Measurements from ENCODE around the gene SERPINA7. TPM values are rescaled to one million over a fixed set of nuclear protein-coding genes. Genes with fewer than 3 reads are reported as not detected.
"Not testable (repeated sequence)": the region's sequence is repeated elsewhere in the genome, so short reads cannot be mapped to it uniquely, and the experiment has no call there.

The SERPINA7 gene
- not detected for total RNA-seq

GRCh38 chrX:106038625-106039024 lies at the start of gene SERPINA7:
Gene SERPINA7, minus strand, starts transcription at chrX:106038727. Its CDS starts 1,669 bp downstream, at chrX:106037058.
- no peak for DNase-seq

- no peak for DNase-seq
Measured at GRCh38 chrX:106069048-106069447, 30.5 kb upstream of the SERPINA7 start.

DNA sequence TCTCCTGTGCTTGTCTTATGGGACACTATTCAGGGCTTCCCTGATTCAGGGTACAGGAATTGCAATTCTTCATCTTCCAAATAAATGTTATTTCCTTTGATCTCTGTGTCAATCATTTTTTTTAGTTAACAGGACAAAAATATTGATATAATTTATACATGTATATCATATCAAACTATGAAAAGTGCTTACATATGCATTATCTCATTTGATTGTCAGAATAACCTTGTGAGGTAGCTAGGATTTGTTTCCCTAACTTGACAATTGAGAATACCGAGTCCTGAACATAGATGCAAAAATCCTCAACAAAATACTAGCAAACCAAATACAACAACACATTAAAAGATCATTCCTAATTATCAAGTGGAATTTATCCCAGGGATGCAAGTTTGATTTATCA lies 11.5 kb upstream of the SERPINA7 start:
- DNase-seq: no peak

DNA sequence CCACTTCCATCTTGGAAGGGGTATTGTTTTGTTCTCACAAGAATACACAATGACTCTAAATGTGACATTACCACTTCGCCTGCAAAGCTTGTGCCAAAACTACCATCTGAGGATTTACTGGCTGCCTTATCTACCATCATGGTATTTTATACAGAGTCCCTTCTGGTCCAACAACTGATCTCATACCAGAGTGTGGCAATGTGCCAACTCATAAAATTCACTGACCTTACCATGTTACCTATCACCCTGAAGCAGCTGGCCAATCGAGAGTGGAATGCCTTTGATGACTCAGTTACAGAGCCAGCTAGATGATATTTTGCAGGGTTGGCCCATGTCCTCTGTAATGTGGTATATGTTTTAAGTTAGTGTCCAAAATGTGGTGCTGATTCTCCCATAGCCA lies 3.8 kb upstream of the SERPINA7 start:
- no peak for DNase-seq

GRCh38 chrX:106040861-106041260 lies 2.3 kb upstream of the SERPINA7 start:
- DNase-seq: no peak

GRCh38 chrX:106039920-106040319 lies 1.4 kb upstream of the SERPINA7 start:
- no peak for DNase-seq

GRCh38 chrX:106037835-106038473 lies 573 bp downstream of the SERPINA7 start:
- no peak for DNase-seq

DNA sequence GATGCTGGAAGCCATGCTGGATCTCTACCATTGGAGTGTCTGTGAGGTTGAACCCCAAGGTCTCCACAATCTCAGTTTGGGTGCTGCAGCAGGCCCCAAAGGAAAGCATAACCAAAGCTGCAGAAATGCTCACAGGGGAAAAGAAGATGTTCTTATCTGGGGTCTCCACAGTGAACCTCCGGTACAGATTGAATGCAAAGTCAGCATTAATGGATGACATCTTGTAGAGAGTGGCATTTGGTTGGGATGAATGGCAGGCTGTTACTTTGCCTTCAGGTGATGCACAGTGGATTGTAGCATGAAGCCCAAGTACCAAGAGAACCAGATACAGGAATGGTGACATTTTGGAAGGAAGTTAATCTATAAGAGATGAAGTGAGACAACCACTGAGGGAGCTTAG lies 1.8 kb downstream of the SERPINA7 start:
- no peak for DNase-seq

DNA sequence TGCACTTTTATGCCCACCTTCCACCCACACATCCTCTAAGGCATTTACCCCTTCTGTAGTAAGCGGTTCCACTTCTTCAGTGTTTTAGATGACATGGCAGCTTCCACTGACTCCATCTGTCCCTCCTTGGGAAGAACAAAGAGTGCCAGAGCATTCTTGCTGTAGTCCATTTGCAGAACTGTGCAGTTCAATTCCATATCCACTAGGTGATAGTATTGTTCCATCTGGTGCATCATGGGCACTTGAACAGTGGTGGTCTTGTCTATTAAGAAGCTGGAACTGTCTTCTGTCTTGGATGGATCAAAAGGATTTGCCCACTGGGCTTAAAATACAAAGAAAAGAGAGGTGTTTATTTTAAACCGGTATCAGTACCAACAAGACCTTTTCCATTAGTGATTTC lies 3.5 kb downstream of the SERPINA7 start:
- no peak for DNase-seq

DNA sequence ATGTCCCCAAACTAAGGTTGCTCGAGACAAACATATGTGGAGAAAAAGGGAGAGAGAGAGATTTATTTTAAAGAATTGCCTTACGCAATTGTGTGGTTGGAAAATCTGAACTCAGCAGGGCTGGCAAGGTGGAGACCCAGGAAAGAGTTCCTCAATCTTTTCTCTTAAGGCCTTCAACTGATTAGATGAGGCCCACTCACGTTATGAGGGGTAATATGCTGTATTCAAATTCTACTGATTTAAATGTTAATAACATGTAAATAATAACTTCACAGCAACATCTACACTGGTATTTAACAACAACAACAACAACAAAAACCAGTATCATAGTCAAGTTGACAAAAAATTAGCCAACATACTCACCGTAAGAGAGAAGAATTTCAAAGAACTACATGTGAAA lies 14.6 kb downstream of the SERPINA7 start:
- no peak for DNase-seq

- DNase-seq: no peak
Measured at GRCh38 chrX:106022238-106022637, 16.3 kb downstream of the SERPINA7 start.

DNA sequence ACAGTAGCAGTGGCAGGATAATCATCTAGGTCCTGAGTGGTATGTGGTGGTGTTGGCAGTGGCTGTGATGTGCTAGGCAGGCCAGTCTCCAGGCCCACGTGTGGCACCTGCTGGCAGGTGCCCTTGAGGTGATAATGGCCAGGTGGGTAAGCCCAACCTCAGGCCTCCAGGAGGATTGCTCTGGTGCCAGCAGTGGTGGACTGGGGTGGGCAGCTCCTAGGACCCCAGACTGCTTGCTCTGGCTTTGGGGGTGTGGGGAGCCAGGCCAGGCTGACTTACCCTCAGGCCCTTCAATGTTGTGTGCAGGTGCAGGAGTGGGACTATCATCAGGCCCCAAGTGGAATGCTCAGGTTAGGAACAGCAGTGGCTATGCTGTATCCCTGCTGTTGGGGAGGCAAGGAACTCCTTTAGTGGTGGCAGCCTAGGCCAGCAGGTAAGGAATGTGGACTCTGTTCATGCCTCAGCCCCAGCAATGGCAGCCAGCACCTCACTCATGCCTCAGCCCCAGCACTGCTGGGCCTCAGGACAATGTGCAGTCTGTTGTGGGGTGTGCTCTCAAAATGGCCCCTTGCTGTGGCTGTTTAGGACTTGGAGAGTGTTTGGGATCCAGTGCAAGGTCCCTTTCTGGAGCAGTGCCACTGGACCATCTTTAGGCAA lies 24.3 kb downstream of the SERPINA7 start:
- DNase-seq: no peak

DNA sequence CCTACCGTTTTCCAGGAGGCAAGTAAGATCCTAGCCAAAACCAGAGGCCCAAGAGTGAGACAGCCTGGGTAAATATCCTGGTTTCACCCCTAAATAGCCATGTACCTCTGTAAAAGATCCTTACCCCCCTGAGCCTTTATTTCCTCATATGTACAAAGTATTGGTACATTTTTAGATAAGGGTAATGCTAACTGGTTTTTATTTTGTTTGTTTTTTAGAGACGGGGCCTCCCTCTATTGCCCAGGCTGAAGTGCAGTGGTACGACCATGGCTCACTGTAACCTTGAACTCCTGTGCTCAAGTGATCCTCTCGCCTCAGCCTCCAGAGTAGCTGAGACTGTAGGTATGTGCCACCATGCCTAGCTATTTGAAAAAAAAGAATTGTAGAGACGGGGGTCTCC lies 29.4 kb downstream of the SERPINA7 start:
- DNase-seq: no peak

DNA sequence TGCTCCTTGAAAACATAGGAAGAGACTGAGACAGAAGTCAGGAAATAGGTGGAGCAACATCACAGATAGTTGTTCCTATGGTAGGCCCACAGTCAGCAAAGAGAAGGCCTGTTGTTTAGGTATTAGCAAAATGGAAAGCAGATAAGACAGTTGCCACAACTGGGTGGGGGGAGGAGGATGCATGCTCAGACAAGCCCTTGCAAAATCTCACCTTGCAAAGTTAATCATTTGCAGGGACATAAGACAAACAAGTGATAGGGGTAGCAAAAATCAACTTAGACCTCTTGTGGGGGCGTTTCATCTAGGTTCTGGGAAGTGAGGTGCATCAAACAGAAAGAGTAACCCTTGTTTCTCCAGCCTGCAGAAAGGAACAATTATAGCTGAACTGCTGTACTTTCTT lies 30.7 kb downstream of the SERPINA7 start:
- no peak for DNase-seq

- DNase-seq: no peak
Measured at GRCh38 chrX:106005684-106006083, 32.8 kb downstream of the SERPINA7 start.

DNA sequence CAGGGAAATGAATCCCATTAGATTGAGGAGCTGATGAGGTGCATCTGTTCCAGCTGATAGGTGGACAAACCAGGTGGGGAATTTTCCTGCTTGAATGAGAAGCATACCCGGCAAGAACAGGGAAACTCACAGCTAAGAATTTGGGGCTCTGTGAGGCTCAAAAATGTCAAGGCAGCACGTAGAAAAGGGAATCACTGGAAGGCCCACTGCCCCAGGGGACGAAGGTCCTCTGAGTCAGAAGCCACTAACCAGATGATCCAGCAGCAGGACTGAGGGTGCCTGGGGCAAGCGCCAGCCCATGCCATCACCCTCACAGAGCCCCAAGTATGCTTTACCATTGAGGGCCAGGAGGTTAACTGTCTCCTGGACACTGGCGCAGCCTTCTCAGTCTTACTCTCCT lies 37.9 kb downstream of the SERPINA7 start:
- DNase-seq: not testable (repeated sequence)

GRCh38 chrX:106000203-106000602 lies 38.3 kb downstream of the SERPINA7 start:
- no peak for DNase-seq

GRCh38 chrX:105999294-105999693 lies 39.2 kb downstream of the SERPINA7 start:
- no peak for DNase-seq

GRCh38 chrX:105988487-105988886 lies 50.0 kb downstream of the SERPINA7 start:
- DNase-seq: not testable (repeated sequence)
